Neural cell (in vitro differentiated cells): ENCODE measurements around the gene ADGRE3. TPM values are rescaled to one million over a fixed set of nuclear protein-coding genes. Genes with fewer than 3 reads are reported as not detected.

Experiments
- H2AFZ ChIP-seq: fragments of 200-600, 300-800 bp; sonication (generic), shearing (Covaris generic); 2 replicates; pipeline ENCODE4 v1.6.0; 2014; ENCODE audit warnings: low read depth, mild to moderate bottlenecking, antibody characterized with exemption, low read length, moderate library complexity
- H3F3A ChIP-seq: fragments of 200-600 bp; shearing (Covaris generic); 2 replicates; pipeline ENCODE4 v1.6.1; 2016; ENCODE audit warnings: mild to moderate bottlenecking, moderate library complexity, mixed read lengths, antibody characterized with exemption, low read length; ENCODE audit not compliant: insufficient read depth, poor library complexity, severe bottlenecking
- H3K27ac ChIP-seq: fragments of 200-600, 300-800 bp; sonication (generic), shearing (Covaris generic); 2 replicates; pipeline ENCODE4 v1.5.1; 2014; ENCODE audit warnings: mild to moderate bottlenecking, low read length, moderate library complexity
- H3K27me3 ChIP-seq: fragments of 300-800, 200-600 bp; sonication (generic), shearing (Covaris generic); 2 replicates; pipeline ENCODE4 v1.6.0; 2014; ENCODE audit warnings: mild to moderate bottlenecking, low read depth, low read length, moderate library complexity; ENCODE audit not compliant: insufficient read depth
- H3K36me3 ChIP-seq: fragments of 300-800, 200-600 bp; sonication (generic), shearing (Covaris generic); 2 replicates; pipeline ENCODE4 v1.5.1; 2014; ENCODE audit warnings: mild to moderate bottlenecking, antibody characterized with exemption, low read length, moderate library complexity; ENCODE audit not compliant: insufficient read depth
- H3K4me2 ChIP-seq: fragments of 300-800, 200-600 bp; sonication (generic), shearing (Covaris generic); 2 replicates; pipeline ENCODE4 v1.6.0; 2014; ENCODE audit warnings: mild to moderate bottlenecking, low read length
- H3K4me3 ChIP-seq: fragments of 300-800, 200-600 bp; sonication (generic), shearing (Covaris generic); 2 replicates; pipeline ENCODE4 v1.5.1; 2014; ENCODE audit warnings: mild to moderate bottlenecking, low read length, moderate library complexity
- H3K79me2 ChIP-seq: fragments of 200-600 bp; shearing (Covaris generic); replicated peaks from 2 replicates; pipeline ENCODE4 v1.6.0; 2014; ENCODE audit warnings: mild to moderate bottlenecking, low read length, moderate library complexity; ENCODE audit not compliant: insufficient read depth
- H3K9ac ChIP-seq: fragments of 300-800, 200-600 bp; sonication (generic), shearing (Covaris generic); 2 replicates; pipeline ENCODE4 v1.6.1; 2016; ENCODE audit warnings: mild to moderate bottlenecking, low read length, mixed read lengths
- H3K9me2 ChIP-seq: fragments of 200-600 bp; shearing (Covaris generic); 2 replicates; pipeline ENCODE4 v1.6.1; 2016; ENCODE audit warnings: mild to moderate bottlenecking, low read length, mixed read lengths; ENCODE audit not compliant: insufficient read depth
- H3K9me3 ChIP-seq: fragments of 200-600, 300-800 bp; sonication (generic), shearing (Covaris generic); 2 replicates; pipeline ENCODE4 v1.6.1; 2016; ENCODE audit warnings: mild to moderate bottlenecking, mixed run types, low read length, moderate library complexity, mixed read lengths
- H4K20me1 ChIP-seq: fragments of 200-600 bp; shearing (Covaris generic); 2 replicates; pipeline ENCODE4 v1.6.1; 2016; ENCODE audit warnings: mild to moderate bottlenecking, mixed run types; ENCODE audit not compliant: insufficient read depth
- CTCF ChIP-seq: fragments of 450-650 bp; IDR thresholded peaks from 2 replicates; pipeline ENCODE4 v1.5.1; 2014; ENCODE audit warnings: antibody characterized with exemption, mild to moderate bottlenecking, moderate library complexity; ENCODE audit not compliant: poor library complexity, severe bottlenecking
- EP300 ChIP-seq: fragments of 450-650 bp; conservative IDR thresholded peaks from 2 replicates; pipeline ENCODE4 v1.6.1; 2014; ENCODE audit warnings: antibody characterized with exemption, mild to moderate bottlenecking, moderate library complexity; ENCODE audit not compliant: poor library complexity, severe bottlenecking
- EZH2 ChIP-seq: fragments of 200-600, 300-800 bp; shearing (Covaris generic), sonication (generic); IDR thresholded peaks from 2 replicates; pipeline ENCODE4 v1.6.1; 2014; ENCODE audit warnings: antibody characterized with exemption, low read length, borderline replicate concordance, mild to moderate bottlenecking; ENCODE audit not compliant: insufficient read depth, poor library complexity, severe bottlenecking
- MXI1 ChIP-seq: fragments of 450-650 bp; conservative IDR thresholded peaks from 2 replicates; pipeline ENCODE4 v1.6.1; 2014; ENCODE audit warnings: antibody characterized with exemption, mild to moderate bottlenecking; ENCODE audit not compliant: poor library complexity, severe bottlenecking
- POLR2AphosphoS5 ChIP-seq: IDR thresholded peaks from 2 replicates; pipeline ENCODE4 v1.6.1; 2012
- RAD21 ChIP-seq: fragments of 450-650 bp; conservative IDR thresholded peaks from 2 replicates; pipeline ENCODE4 v1.6.1; 2014; ENCODE audit warnings: antibody characterized with exemption, mild to moderate bottlenecking, moderate library complexity
- SMC3 ChIP-seq: fragments of 450-650 bp; conservative IDR thresholded peaks from 2 replicates; pipeline ENCODE4 v1.6.1; 2014; ENCODE audit warnings: antibody characterized with exemption, mild to moderate bottlenecking, moderate library complexity; ENCODE audit not compliant: poor library complexity
- TAF1 ChIP-seq: IDR thresholded peaks from 2 replicates; pipeline ENCODE4 v1.6.1; 2012; ENCODE audit warnings: low read depth
- polyA plus RNA-seq: library from polyadenylated mRNA; depleted of rRNA; stranded (reverse); fragments of >200 nt; gene quantifications from 2 replicates; pipeline ENCODE4 v1.2.3, GENCODE V29; 2014
- TF ChIP-seq, protein P1 (sequence below): IDR thresholded peaks from 2 replicates; pipeline ENCODE4 v1.6.1; 2012; ENCODE audit warnings: borderline replicate concordance

ADGRE3 gene
- polyA plus RNA-seq, 1 donor from 2014 or later = not detected

- H3F3A ChIP-seq = no peaks in the 10 kb centered on the region
- no peak overlapping the region for H3K4me3 ChIP-seq
- no peaks in the 10 kb centered on the region for H3K9me3 ChIP-seq
- no peaks in the 10 kb centered on the region for H3K79me2 ChIP-seq
- H2AFZ ChIP-seq = no peak overlapping the region
- no peak overlapping the region for H3K27ac ChIP-seq
- no peaks in the 10 kb centered on the region for H3K36me3 ChIP-seq
- no peak overlapping the region for H3K9ac ChIP-seq
- H3K27me3 ChIP-seq = no peaks in the 10 kb centered on the region
- H4K20me1 ChIP-seq = no peaks in the 10 kb centered on the region
- TF ChIP-seq SMC3 (no peak), CTCF (no peak), MXI1 (no peak), RAD21 (no peak), POLR2AphosphoS5 (no peak), EZH2 (no peak), EP300 (no peak), TAF1 (no peak)
- TF ChIP-seq, protein P1, sequence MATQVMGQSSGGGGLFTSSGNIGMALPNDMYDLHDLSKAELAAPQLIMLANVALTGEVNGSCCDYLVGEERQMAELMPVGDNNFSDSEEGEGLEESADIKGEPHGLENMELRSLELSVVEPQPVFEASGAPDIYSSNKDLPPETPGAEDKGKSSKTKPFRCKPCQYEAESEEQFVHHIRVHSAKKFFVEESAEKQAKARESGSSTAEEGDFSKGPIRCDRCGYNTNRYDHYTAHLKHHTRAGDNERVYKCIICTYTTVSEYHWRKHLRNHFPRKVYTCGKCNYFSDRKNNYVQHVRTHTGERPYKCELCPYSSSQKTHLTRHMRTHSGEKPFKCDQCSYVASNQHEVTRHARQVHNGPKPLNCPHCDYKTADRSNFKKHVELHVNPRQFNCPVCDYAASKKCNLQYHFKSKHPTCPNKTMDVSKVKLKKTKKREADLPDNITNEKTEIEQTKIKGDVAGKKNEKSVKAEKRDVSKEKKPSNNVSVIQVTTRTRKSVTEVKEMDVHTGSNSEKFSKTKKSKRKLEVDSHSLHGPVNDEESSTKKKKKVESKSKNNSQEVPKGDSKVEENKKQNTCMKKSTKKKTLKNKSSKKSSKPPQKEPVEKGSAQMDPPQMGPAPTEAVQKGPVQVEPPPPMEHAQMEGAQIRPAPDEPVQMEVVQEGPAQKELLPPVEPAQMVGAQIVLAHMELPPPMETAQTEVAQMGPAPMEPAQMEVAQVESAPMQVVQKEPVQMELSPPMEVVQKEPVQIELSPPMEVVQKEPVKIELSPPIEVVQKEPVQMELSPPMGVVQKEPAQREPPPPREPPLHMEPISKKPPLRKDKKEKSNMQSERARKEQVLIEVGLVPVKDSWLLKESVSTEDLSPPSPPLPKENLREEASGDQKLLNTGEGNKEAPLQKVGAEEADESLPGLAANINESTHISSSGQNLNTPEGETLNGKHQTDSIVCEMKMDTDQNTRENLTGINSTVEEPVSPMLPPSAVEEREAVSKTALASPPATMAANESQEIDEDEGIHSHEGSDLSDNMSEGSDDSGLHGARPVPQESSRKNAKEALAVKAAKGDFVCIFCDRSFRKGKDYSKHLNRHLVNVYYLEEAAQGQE = no peak
- H3K4me2 ChIP-seq = no peak overlapping the region
- H3K9me2 ChIP-seq = no peaks in the 10 kb centered on the region
Measured at GRCh38 chr19:14577264-14577663, 97.4 kb downstream of the ADGRE3 start.

GRCh38 chr19:14576363-14576762 is 98.3 kb downstream of the ADGRE3 start:
- H3K9me3 ChIP-seq = no peaks in the 10 kb centered on the region
- H3F3A ChIP-seq = no peaks in the 10 kb centered on the region
- H3K9ac ChIP-seq = no peak overlapping the region
- H3K27me3 ChIP-seq = no peaks in the 10 kb centered on the region
- TF ChIP-seq TAF1 (no peak), POLR2AphosphoS5 (no peak), EZH2 (no peak), CTCF (no peak)
- TF ChIP-seq, protein P1 = no peak
- H3K79me2 ChIP-seq = peaks cover 6% of the 10 kb centered on the region
- no peak overlapping the region for H3K4me2 ChIP-seq
- H3K4me3 ChIP-seq = no peak overlapping the region
- no peaks in the 10 kb centered on the region for H3K9me2 ChIP-seq
- H3K36me3 ChIP-seq = no peaks in the 10 kb centered on the region
- H4K20me1 ChIP-seq = no peaks in the 10 kb centered on the region
- no peak overlapping the region for H2AFZ ChIP-seq
- no peak overlapping the region for H3K27ac ChIP-seq
